Measurements from ENCODE around the gene LGMN.

GRCh38 chr14:92780444-92781232, 32.2 kb upstream of the LGMN start:
- TF ChIP-seq CTCF (optimal IDR thresholded peaks at IDR 0.05 in 1 of 3, IDR thresholded peaks at IDR 0.05 in 1 of 3, conservative IDR thresholded peaks at IDR 0.05 in 1 of 3; ENCODE audit: extremely low read depth in 1 of 3, insufficient read depth in 2 of 3, low read length in 3 of 3) (no peak), EZH2 (IDR thresholded peaks at IDR 0.05; ENCODE audit: low read length) (no peak)

Measured in keratinocyte (primary cell).